Kasumi-1 (cell line): Measurements from ENCODE around the gene IGFBP2.

ENCODE experiments used
- DNase-seq, 2 experiments: peaks; one replicate each; lab custom pipeline; 2025; lab: John Stamatoyannopoulos, UW

The IGFBP2 gene

GRCh38 chr2:216661639-216662375, 28.6 kb downstream of the IGFBP2 start:
- no peak for DNase-seq

DNA sequence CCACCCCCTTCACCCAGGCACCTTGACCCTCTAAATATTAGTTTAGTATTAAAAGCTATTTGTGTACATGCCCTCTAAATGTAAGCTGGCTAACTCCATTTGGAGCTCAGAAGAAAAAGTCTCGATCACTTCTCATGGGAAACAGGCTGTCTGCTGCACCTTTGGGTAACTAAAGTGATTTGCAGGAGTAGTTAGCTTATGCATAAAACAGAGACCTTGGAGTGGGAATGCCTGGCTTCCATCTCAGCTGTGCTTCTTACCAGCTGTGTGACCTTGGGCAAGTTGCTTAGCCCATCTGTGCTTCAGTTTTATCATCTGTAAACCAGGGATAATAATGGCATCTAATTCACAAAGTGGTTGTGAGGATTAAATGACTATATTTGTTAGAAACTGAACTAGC, 29.9 kb downstream of the IGFBP2 start:
- no peak for DNase-seq

DNA sequence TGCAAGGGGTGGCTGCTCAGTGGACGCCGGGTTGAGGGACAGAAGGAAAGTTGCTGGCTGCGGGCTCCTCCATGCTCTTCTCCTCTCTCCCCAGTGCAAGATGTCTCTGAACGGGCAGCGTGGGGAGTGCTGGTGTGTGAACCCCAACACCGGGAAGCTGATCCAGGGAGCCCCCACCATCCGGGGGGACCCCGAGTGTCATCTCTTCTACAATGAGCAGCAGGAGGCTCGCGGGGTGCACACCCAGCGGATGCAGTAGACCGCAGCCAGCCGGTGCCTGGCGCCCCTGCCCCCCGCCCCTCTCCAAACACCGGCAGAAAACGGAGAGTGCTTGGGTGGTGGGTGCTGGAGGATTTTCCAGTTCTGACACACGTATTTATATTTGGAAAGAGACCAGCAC, 30.6 kb downstream of the IGFBP2 start:
- no peak for DNase-seq

GRCh38 chr2:216664593-216665034, 31.4 kb downstream of the IGFBP2 start:
- peak in 1 of 2 experiments; percentile 9 for DNase-seq

DNA sequence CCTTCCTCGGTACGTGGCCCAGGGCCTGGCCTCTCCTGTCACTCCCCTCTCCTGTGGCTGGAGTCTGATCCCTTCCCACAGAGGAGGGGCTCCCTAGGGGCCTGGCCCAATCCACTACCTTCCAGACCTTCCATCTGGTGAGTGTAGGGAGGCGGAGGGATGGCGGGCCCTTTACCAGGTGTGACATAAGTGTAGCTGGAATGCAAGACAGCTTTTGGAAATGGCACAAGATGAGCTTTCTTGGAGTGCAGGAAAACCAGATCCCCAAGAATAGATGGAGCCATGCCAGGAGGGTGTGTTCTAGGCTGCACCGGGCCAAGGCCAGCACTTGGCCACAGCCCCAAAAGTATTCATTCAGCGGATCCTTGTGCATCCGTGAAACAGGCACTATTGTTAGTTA, 32.0 kb downstream of the IGFBP2 start:
- no peak for DNase-seq

DNA sequence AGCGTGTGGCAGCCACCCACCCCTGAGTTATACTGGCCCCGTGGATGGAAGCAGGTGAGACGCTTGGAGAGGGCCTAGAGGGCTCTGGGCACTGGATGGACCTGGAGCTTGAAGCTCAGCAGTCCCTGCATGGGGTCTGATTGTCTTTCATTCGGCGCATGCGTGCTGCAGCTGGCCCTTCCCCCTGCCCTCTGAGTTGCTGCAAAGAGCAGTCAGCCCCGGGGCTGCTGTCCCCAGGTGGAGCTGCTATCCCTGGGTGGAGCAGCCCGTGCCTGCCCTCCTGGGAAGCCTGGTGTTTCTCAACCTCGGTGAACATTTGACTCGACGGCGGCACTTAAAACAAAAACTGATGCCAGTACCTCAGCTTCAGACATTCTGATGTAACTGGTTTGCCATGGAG, 32.5 kb downstream of the IGFBP2 start:
- DNase-seq = no peak

DNA sequence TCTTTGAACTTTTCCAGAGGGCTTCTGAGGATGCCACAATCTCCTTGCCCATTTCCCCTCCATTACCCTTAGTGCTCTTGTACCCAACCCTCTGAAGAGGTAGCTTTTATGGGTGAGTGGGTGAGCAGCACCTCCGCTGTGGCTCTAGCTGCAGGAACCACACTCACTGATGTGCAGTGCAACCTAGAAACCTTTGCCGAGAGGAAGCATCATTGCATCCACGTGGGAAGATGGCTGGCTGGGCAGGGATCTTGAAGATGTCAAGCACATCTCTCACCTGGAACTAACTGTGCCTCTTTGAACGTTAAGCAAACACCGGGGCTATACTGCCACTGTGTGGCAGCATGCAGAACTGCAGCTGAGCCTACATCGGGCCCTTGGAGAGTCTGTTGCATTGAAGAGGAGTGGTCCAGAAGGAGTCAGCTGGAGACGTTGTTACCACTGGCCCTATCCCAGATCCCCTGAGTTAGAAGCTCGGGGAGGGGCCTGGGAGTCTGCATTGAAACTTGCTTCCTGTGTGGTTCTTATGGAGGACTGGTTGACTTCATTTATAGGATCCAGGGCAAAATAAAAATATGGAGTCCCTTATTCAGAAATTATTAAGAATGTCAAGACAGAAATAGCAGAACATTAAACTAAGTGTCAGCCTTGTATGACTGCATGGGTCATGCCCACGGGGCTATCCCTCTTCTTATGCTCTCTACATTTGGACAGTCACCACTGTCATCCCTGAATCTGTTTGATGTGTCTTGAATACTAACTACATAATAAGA, 33.4 kb downstream of the IGFBP2 start:
- peak; percentile 15 to 27 for DNase-seq

- no peak for DNase-seq
Observed at GRCh38 chr2:216670266-216671080, 37.3 kb downstream of the IGFBP2 start.

DNA sequence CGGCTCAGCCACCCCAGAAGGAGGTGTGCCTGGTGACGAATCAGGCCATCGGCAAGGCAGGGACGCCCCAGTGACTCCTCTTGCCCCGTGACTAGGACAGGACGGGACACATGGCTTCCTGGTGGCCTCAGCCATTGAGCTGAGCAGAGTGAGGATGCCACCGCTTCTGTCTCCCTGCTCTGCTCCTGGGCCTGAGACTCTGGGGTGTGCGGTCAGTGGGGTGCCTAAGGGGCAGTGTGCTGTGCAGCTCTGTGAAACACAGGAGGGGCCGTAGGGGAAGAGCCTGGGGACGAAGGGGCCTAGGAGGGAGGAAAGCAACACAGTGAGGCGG, 37.8 kb downstream of the IGFBP2 start:
- no peak for DNase-seq

DNA sequence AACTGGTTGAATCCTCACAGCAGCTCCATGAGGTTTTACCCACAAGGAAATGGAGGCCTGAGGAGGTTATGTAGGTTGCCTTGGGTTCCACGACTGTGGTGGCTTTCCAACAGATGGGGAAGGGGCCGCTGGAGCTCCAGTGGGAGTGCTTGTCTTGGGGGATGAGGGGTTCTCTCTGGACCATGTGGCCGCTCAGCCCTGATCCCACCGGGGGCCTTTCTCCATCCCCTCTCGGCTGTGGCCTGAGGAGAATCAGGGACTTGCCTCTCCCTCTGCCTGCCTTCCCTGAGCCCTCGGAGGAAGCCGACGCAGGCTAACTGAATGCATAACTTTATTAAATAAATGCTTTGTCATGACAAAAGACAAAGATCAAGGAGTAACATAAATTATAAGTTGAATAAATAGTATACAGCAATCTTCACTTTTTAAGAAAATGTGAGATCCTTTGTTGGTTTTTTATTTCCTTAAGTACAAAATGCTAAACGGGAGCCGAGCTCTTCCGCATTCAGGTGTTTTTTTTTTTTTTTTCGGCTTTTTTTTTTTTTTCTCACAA, 38.6 kb downstream of the IGFBP2 start:
- DNase-seq = no peak

- no peak for DNase-seq
Observed at GRCh38 chr2:216672466-216672865, 39.2 kb downstream of the IGFBP2 start.

- DNase-seq = no peak
Observed at GRCh38 chr2:216673021-216673420, 39.8 kb downstream of the IGFBP2 start.

DNA sequence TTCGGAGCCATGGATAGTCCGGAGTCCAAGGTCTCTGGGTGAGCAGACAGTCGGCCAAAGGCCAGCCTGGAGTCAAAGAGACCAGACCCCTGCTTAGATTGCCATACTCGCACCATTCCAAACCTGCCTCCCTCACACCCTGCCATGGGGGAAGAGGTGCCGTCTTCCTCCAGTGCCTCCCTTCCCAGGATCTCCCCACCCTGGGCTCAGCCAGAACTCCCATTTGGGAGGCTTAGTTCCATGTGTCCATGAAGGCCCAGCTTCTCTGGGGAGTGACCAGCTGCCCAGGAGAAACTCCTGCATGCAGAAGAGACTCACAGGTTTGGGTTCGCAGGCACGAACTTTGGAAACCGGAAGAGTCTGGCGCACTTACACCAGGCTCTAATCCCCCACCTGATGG, 40.4 kb downstream of the IGFBP2 start:
- DNase-seq = no peak

GRCh38 chr2:216674376-216674775, 41.2 kb downstream of the IGFBP2 start:
- no peak for DNase-seq

- DNase-seq = no peak
Observed at GRCh38 chr2:216676630-216677029, 43.4 kb downstream of the IGFBP2 start.

GRCh38 chr2:216677439-216678097, 44.3 kb downstream of the IGFBP2 start:
- no peak for DNase-seq

DNA sequence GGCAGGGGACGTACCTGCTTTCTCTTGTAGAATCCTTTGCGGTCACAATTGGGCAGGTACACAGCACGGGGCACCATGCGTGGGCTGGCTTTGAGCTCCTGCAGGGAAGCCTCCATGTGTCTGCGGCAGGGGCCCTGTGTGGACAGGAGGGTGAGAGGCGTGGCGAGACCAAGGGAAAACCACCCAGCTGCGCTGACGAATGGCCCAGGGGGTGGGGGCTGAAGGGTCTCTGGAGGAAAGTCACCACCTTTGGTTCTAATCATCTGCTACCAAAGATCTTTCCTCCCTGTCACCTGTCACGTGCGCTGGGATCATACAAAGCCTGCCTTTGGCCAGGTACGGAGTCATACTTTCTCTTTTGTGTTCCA, 44.9 kb downstream of the IGFBP2 start:
- no peak for DNase-seq

DNA sequence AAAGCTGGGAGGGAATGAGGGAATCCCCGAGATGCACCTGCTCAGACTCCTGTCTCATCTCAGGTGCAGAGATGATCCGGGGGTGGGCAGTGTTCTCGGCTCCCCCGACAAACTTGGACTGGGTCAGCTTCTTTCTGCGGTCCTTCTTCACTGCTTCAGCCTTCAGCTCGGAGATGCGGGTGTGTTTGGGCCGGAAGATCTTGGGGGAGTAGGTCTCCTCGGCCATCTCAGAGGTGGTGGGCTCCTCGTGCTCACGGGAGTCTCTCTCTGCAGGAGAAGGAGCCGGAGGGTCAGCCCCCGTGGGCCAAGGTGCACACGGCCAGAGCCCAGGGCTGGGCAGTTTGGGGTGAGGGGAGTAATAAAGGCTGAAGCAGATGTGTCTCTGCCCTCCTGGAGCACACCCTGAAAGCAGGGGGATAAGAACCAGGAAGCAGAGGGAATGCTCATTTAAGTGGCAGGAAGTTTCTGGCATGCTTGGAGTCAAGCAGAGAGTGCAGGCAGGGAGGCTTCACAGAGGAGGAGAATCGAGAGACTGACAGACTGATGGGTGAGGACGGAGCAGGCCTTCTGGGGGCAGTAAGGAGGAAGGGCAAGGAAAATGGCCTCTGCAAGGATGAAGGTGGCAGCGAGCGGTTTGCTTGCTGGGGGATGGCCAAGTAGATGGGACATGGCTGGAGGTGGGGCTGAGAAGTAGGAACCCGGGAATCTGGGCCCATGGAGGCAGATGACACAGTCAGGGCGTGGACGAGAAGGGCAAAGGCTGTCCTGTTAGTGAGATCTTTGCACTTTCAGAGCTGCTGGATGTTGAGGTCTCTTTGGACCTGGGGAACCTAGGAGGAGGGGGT, 45.8 kb downstream of the IGFBP2 start:
- no peak for DNase-seq

DNA sequence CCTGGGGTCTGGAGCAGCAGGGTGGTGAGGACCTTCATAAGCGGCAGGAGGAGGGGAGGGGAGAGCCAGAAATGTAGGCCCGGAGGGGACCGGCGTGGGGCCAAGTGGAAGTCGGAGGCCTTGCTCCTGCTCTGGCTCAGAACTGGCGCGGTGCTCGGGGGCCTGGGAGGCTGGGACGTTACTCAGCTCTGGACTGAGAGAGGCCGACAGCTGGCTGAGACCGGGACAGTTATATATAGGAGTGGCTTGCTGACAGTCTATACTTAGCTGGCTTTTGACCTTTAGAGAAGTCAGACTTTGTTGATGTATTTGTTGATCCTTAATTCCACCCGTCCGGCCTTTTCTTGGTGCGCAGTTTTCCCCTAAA, 46.4 kb downstream of the IGFBP2 start:
- DNase-seq = no peak

GRCh38 chr2:216680951-216681629, 47.9 kb downstream of the IGFBP2 start:
- DNase-seq = no peak

- no peak for DNase-seq
Observed at GRCh38 chr2:216681683-216682082, 48.5 kb downstream of the IGFBP2 start.
